Middle frontal gyrus (tissue), 1 donor: Measurements from ENCODE around the gene CA5A.
A peak's percentile ranks its signal among the peaks of the same experiment; 100 is the strongest.
"Not testable (repeated sequence)": the region's sequence is repeated elsewhere in the genome, so short reads cannot be mapped to it uniquely, and the experiment has no call there.

Experiments used
- DNase-seq: peaks from one replicate; pipeline ENCODE4 v3.0.0-alpha.2; 2015; ENCODE audit warnings: low spot score; ENCODE audit errors: extremely low spot score

The CA5A gene

DNA sequence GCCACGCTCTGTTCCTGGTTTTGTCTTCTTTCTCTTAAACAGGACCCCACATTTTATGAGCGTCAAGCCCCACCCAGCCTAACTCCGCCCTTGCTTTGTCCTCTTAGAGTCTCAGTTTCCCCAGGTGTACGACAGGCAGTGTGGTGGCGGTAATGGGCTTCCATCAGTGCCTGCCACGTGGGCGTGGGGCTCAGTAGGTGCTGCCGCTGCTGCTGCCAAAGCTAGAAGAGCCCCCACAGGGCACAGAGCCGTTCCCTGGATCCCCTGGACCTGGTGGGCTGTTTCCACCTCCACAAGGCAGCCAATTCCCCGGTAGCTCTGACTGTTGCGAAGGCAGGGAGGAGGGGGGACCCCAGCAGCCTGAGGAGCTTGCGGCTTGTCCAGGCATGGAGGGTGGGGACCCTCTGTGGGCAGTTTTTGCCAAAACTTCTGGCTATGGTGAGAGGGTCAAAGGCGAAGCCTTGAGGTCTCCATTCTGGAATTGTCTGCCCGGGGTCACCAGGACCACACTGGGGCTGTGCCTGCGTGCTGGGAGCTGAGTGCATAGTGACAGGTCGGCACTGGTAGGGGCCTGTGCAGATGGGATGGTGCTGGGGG is 39.3 kb downstream of the CA5A start:
- not testable (repeated sequence) for DNase-seq

DNA sequence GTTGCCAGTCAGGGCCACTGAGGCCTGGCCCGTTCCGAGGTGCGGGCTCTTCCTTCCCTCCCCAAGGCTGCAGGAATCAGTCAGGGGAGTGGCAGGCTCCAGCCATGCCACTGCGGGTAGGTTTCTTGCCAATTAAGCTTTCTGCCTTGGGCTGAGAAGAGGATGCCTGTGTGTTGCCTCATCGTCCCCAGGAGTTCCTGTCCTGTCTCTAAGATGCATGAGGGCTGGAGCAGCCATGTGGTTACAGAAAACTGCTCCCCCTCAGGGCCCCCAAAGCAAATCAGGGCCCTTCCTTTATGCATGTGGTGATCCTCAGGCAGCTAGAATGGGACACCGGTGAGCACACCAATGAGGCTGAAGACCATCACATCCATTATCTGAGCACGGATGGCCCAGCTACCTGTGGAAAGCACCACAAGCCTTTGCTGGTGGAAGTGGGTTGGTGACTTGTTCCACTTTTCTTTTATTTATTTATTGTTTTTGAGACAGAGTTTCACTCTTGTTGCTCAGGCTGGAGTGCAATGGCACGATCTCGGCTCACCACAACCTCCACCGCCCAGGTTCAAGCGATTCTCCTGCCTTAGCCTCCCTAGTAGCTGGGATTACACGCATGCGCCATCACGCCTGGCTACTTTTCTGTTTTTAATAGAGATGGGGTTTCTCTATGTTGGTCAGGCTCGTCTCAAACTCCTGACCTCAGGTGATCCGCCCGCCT is 40.0 kb downstream of the CA5A start:
- not testable (repeated sequence) for DNase-seq

DNA sequence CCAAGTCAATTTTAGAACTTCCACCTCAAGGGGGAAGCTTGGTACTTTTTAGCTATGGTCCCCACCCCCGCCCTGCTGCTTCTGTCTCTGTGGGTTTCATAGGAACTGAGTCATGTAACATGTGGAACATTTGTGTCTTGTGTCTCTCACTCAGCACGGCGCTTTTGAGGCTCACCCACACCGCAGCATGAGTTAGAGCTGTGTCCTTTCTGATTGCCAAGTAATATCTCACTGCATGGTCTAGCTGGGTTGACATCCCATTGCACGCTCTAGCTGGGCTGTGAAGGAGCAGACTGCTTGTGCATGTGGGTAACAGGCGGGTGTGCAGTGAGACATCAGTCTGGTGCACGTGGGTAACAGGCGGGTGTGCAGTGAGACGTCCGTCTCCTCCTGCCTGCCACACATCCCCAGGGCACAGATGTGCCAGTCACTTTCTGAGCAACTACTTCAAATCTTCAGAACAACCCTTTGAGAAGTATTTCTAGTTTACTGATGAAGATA is 40.6 kb downstream of the CA5A start:
- DNase-seq, result peak; percentile 33

DNA sequence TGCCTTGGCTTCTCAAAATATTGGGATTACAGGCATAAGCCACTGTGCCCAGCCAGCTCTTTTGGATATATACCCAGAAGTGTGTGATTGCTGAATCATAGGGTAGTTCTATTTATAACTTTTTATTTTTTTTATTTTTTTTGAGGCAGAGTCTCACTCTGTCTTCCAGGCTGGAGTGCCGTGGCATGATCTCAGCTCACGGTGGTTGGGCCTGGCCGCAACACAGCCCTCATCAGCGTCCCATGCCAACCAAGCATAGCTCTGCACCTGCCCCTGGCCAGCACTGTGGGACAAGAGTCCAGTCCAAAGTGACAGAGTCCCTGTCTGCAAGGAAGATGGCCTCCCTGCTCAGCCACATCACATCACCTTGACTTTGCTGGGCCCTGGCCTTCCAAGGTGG is 42.3 kb downstream of the CA5A start:
- DNase-seq, result not testable (repeated sequence)

DNA sequence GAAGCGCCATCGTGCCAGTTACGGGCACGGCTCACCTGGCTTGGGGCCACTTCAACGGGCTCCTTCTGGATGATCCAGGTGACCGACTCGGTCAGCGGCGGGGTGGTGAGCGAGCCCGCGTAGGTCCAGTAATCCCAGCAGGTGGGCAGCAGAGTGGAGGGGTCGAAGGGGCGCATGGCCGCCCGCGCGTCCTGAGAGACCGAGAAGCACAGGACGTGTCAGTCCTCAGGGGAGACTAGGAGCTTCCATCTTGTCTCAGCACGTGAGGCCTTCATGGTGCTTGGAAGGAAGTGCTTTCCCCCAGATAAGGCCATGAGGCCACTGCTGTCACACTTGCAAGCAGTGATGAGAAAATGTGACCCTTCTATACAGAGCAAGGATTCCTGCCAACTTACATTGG is 44.6 kb downstream of the CA5A start:
- DNase-seq, result no peak

DNA sequence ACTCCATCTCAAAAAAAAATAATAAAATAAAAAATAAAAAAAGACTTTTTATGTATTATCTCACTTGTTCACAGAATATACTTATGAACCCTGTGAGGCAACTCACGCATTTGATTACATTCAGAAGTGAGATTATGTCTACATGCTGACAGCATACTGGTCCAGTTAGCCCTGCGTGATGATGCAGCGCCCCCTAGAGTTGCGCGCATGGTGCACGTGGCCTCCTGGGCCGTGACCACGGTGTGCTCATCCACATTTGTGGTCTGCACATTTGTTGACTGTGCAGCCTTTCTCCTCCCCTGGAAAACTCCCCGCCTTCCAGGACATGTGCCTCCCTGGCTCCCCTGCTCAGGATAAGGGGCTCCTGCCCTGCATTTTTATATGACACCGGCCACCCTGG is 46.6 kb downstream of the CA5A start:
- not testable (repeated sequence) for DNase-seq

DNA sequence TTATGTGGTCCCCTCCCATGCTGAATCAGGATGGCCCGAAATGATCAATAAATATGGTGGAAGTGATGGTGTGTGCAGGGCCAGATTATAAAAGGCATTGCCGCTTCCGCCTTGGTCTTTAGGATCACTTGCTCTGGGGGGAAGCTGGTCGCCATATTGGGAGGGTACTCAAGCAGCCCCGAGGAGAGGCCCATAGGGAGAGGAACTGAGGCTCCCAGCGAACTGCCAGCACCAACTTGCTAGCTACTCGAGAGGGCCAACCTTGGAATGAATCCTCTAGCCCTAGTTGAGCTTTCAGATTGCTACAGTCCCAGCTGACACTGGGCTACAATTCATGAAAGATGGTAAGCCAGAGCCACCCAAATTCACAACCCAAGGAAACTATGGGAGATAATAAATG is 48.0 kb downstream of the CA5A start:
- not testable (repeated sequence) for DNase-seq

DNA sequence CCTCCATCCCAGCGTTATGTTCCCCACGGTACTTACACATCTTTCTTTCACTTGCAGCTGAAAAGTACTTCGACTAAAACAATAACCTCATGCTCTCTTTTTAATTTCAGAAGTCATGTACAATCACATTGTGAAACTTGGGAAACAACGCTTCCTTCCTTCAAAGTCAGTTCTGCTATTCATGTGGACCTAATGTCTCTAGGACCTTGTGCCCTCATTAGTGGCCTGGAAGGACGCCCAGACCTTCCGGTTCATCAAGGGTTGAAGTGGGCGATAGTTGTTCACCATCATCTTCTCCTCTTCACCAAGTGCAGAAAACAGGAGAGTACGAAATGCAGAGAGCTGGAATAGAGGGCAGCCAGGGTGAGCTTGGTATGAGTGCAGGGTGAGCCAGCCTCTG is 48.4 kb downstream of the CA5A start:
- not testable (repeated sequence) for DNase-seq

DNA sequence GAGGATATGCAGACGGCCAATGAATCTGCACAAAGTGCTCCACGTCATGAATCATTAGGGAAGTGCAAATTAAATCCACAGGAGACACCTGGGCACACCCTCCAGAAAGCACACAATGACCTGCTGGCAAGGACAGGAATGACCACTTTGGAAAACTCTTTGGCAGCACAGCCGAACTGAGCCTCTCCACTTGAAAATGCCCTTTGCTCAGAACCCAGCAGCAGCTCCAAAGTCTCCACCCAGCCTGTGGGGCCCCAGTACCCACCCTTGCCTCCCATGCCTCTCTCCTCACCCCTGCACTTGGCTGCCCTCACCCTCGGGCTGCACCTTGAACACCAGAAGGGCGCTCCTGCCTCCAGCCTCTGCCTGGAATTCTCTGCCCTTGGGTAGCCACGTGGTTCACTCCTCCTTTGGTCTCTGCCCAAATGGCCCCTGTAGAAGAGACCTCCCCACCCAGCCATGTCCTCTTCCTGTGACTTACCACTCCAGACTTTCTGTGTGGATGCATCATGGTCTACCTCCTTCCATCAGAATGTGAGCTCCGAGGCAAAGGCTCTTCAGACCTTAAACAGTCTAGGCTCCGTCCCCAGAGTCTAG is 50.9 kb downstream of the CA5A start:
- DNase-seq, result not testable (repeated sequence)

DNA sequence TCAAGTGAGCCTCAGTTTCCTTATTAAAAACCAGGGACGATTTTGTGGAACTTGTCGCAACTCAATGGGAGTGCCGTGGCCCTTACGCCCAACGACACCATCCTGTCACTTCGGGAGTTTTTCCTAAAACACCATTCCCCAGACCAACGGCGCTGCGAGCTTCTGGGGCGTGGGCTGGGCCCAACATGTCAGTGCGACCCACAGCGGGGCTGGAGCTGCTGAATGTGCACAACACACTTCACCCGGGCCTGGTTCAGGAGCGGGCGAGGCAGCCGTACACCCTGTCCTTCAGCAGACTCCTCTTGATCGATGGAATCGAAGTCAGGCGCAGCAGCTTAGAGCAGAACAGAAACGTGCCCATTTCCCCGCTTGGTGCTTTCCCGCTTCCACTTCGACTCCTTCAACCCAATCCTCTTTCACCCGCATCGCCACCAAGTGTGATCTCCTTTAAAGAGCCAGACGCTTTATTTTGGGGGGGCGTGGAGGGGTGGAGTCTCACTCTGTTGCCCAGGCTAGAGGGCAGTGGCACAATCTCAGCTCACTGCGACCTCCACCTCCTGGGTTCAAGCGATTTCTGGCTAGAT is 53.8 kb downstream of the CA5A start:
- no peak for DNase-seq

DNA sequence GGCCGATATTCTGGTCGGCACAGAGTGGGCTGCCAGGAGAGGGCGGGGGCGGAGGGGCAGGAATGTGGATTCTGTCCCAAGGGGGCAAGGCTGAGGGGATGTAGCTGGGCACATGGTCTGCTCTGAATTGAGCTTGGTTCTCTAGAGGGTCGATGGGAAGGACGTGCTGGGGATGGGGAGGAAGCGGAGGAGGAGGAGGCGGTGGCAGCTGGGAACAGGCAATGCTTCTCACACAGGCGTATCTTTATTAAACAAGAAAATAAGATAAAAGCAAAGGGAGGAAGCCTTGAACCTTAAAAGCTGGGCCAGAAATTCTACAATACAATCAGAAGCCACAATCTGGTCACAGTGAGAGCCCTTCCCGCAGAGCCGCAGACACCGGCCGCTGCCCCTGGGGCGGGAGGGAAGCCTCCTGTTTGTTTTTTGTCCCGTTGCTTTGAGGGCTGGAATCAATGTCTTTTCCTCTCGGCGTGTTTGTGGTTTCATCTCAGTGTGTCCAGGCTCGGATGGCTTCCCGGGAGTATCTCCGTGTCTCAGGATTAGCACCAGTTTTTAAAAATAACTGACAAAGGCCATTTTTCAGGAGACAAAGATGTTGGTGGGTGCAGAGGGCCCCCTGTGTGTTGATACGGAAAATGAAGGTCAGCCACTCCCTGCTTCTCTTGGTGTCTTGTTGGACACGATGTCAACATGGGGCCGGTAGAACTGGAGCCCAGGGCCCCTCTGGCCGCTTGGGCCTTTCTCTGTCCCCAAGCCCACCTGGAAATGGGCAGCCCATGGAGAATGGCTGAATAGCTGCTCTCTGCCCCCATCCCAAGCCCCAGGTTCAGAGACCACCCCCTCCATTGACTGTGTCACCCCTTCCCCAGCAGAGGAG is 54.8 kb downstream of the CA5A start:
- no peak for DNase-seq

DNA sequence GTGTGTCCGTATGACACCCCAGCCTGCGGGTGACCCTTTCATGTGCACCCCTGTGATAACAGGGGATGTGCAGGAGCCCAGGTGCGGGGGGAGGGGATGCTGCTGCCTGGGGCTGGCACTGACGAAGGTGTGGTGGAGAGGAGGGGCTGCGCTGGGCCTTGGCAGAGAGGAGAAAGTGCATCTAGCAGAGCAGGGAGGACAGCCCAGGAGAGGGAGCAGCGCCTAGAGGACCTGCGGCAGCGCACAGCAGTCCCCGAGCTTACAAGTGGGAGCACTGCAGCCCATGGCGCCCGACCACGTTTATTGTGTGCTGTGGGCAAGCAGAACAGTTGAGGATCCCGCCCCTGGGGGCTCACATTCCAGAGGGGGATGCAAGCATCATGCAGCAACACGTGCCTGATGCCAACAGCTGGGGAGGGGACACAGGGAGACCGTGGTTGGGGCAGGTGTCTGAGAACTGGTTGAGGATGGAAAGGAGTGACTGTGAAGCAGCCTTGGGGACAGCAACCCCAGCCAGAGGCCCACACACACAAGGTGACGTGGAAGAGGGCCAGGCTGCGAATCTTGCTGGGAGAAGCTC is 56.1 kb downstream of the CA5A start:
- no peak for DNase-seq

DNA sequence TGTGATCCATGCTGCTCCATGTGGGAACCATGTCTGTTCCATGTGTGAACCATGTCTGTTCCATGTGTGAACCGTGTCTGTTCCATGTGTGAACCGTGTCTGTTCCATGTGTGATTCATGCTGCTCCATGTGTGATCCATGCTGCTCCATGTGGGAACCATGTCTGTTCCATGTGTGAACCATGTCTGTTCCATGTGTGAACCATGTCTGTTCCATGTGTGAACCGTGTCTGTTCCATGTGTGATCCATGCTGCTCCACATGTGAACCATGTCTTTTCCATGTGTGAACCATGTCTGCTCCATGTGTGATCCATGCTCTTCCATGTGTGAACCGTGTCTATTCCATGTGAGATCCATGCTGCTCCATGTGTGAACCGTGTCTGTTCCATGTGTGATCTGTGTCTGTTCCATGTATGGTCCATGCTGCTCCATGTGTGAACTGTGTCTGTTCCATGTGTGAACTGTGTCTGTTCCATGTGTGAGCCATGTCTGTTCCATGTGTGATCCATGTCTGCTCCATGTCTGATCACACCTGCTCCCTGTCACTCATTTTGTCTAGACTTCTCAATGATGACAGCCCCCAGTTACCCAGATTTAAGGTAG is 56.8 kb downstream of the CA5A start:
- DNase-seq, result not testable (repeated sequence)

DNA sequence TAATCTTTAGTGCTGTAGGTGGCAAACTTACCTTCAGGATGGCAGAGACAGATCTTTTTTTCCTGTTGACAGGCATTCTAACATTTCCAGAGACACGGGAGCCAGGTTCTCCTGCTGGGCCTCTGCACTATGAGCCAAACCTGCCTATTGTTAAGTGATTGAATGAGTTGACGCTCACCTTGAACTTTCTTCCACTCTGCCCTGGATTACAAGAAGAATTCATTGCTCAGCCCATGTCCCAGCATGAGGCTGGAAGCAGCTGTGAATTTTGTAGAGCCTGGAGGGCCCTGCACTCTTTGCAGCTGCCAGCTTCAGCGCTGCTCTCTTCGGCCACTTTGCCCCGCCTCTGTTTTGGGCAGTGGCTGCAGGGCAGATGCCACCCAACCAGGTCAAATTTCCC is 57.6 kb downstream of the CA5A start:
- DNase-seq, result no peak

DNA sequence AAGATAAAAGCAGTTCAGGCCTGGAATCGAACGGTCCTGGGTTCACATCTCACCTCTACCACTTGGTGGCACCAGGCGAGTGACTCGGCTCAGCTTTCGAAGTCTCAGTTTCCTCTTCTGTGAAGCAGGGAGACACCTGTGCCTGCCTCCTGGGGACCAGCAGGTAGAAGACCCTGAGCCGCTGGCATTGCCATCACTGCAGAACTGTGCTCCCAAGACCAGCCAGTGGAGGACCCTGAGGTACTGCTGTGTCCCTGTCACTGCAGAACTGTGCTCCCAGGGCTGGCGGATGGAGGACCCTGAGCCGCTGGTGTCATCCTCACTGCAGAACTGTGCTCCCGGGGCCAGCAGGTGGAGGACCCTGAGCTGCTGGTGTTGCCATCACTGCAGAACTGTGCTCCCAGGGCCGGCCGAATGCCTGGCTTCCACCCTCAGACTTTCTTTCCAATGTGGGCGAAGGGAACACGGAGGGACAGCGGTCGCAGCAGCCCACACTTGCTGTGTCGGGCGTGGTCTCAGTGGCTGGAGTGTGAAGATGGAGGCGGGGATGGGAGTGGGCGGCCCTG is 58.3 kb downstream of the CA5A start:
- no peak for DNase-seq

DNA sequence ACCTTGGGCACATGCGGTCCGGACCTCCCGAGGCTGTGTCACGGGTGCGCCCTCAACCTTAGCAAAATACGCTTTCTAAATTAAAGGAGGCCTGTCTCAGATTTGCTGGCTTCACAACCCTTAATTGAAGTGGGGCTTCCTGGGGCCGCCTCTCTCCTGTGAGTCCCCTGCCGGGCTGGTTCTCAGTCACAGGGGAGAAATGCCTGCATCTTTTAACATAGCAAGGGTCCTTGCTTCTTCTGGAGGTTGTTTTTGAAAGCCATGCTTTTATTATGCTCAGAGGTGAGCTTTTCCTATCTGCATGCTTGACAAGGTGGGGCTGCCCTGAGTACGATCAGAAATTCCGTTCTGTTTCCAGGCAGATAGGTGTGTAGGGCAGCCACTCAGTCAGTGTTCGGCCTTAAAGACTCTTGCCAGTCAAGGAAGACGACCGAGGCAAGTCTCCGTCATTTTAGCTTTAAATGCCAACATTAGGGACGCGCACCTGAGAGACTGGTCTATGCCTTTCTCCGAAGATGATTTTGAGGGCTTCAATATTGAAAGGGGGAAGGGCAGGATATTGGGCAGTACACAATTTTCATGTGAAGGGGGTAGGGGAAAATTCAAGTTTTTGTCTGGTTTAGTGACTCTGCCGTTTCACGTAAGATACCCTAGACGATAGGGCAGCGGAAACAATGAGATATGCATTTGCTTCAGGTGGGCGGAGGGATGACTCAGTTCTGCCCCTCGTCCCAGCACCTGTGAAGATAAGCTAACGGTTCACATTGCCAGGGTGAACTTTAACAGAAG is 61.5 kb downstream of the CA5A start:
- DNase-seq, result no peak

DNA sequence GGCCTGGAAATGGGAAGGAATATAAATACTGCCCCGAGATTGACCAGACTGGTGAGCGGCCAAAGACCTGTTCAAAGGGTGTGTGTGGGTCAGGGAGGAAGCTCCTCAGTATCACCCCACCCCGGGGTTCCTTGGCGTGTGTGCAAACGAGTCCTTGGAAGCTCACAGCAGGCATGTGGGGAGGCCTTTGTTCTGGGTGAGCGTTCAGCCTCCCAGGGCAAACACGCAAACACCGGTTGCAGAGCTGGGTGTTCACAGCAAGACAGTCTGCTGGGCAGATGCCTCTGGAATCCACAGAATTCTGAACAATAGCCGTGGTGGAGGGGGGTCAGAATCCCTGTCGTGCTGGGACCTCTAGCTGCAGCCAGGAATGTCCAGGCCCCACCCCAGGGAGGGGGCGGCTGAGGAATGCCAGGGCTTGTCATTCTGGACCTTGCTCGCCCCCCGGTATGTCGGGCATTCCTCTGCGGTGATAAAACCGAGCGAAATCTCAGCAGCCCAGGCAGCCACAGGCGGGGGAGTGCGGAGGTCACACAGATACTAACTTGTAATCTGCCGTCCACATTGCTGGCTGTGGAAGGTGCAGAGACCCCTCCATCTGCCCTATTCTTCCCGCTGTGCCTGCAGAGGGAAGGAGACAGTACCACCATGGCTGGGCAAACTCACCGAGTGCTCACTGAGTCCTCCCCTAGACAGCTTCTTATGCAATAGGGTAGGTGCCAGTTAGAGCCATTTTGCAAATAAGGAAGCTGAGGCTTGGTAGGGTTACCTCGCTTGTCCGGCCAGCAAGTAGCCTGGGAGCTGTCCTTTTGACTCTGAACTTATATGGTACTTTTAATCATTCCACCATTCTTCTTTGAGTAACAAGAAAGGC is 65.7 kb downstream of the CA5A start:
- not testable (repeated sequence) for DNase-seq

DNA sequence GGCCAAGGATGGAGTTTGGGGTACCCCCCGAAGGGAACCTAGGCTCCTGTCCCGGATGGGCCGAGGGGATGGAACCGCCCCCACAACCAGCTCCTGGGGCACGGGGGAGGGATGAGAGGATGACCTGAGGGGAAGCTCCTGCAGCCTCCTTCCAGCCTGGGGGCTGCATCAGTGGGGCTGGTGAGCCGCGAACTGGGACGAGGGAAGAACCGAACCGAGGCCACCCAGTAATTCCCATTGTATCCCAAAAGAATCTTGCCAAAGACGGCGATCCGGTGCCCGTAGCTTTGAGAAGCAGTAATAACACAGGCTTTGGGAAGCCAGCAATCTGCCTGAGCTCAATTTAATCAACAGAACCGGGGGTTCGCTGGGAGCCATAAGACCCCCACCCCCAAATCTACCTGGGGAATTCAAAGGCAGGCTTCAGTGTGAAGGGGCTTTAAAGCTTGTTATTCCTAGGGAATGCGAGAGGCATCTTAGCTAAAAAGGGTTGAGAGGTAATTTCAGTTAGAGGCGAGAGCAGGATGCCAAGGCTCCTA is 66.4 kb downstream of the CA5A start:
- DNase-seq, result not testable (repeated sequence)
